SU-DHL-6 (cell line): ENCODE results near the gene GTF3C1.

Experiments used
- CTCF ChIP-seq: fragments of 200-600 bp; sonication (generic); IDR thresholded peaks from one replicate; pipeline ENCODE4 v1.5.1; 2017; ENCODE audit warnings: antibody characterized with exemption, mild to moderate bottlenecking, low read length, moderate library complexity; ENCODE audit not compliant: insufficient read depth, poor library complexity, severe bottlenecking
- EZH2phosphoT487 ChIP-seq: fragments of 200-600 bp; sonication (generic), shearing (Covaris generic); conservative IDR thresholded peaks from 2 replicates; pipeline ENCODE4 v1.6.1; 2018; ENCODE audit warnings: mild to moderate bottlenecking, antibody characterized with exemption, low read length, moderate library complexity, mixed read lengths

GRCh38 chr16:27498916-27499658 lies 50.6 kb downstream of the GTF3C1 start:
- TF ChIP-seq CTCF (no peak), EZH2phosphoT487 (no peak)
